Aorta (tissue), 5 donors: ENCODE results near the gene RBPMS2. TPM values are rescaled to one million over a fixed set of nuclear protein-coding genes. Genes with fewer than 3 reads are reported as not detected.

ENCODE experiments used
- ATAC-seq: fragments of 200-7000 bp; cut with Tn5 transposase; one replicate; pipeline ENCODE4 v1.9.1; 2022; ENCODE audit warnings: moderate library complexity; ENCODE audit not compliant: low FRiP score
- DNase-seq, 2 donors: peaks; one replicate each; pipeline ENCODE4 v3.0.0-alpha.2; 2020
- H3K27ac ChIP-seq, 2 donors: one replicate each; pipeline ENCODE4 v1.5.1; 2013; ENCODE audit warnings: low read length in 2 of 2, mild to moderate bottlenecking in 2 of 2, moderate library complexity in 2 of 2, control low read depth in 1 of 2, inconsistent platforms in 1 of 2, low read depth in 1 of 2
- H3K27me3 ChIP-seq, 2 donors: one replicate each; pipeline ENCODE4 v1.6.1; 2013; ENCODE audit warnings: control low read depth in 1 of 2, low read length in 1 of 2, mild to moderate bottlenecking in 1 of 2, moderate library complexity in 1 of 2; ENCODE audit not compliant: insufficient read depth in 2 of 2, control insufficient read depth in 1 of 2
- H3K36me3 ChIP-seq, 2 donors: one replicate each; pipeline ENCODE4 v1.6.1; 2013; ENCODE audit warnings: control low read depth in 1 of 2, low read length in 1 of 2, mild to moderate bottlenecking in 1 of 2; ENCODE audit not compliant: insufficient read depth in 2 of 2, control insufficient read depth in 1 of 2
- H3K4me1 ChIP-seq, 2 donors: one replicate each; pipeline ENCODE4 v1.6.1; 2013; ENCODE audit warnings: low read length in 2 of 2, control low read depth in 1 of 2, mild to moderate bottlenecking in 1 of 2, moderate library complexity in 1 of 2; ENCODE audit not compliant: insufficient read depth in 2 of 2, control insufficient read depth in 1 of 2
- H3K4me3 ChIP-seq, 2 donors: one replicate each; pipeline ENCODE4 v1.5.1; 2013; ENCODE audit warnings: low read length in 2 of 2, control low read depth in 1 of 2, mild to moderate bottlenecking in 1 of 2
- H3K9me3 ChIP-seq: one replicate; pipeline ENCODE4 v1.6.1; 2013; ENCODE audit warnings: mild to moderate bottlenecking, low read length; ENCODE audit not compliant: control insufficient read depth
- WGBS, 2 donors: extraction: QIAGEN DNeasy Blood & Tissue Kit; methylation state at CpG; one replicate each; pipeline ENCODE4 v1.1.7; 2013; 5-methylcytosine and 5-hydroxymethylcytosine counted together
- intact Hi-C, 2 donors: fragments of 100-400 bp; cut with DNase I; formaldehyde crosslinking; loops; one replicate each; pipeline versions ENCODE4 v1.14.2 to v1.15.0; 2022
- polyA plus RNA-seq, 2 donors: library from polyadenylated mRNA; stranded (reverse); fragments of 200-250 nt; gene quantifications; one replicate each; pipeline ENCODE4 v1.2.3, GENCODE V29; 2013
- total RNA-seq, 2 donors: library from RNA; stranded (reverse); fragmentation: NEBNext Ultra II Directional; extraction: Animal tissue kit (Norgen Biotek cat#: 25700); gene quantifications; one replicate each; pipeline ENCODE4 v1.2.1, GENCODE V29; 2021
- donor health status: healthy with polysubstance abuse.
- donor health status: Bipolar disorder and iron deficiency.
- donor health status: DM: no; HTN: no; CAD: no.
- donor health status: DM: no; HTN: no; CAD: no.
- donor health status: DM: yes; HTN: yes; CAD: no.

The RBPMS2 gene
- total and polyA plus RNA-seq, 4 donors: 0.51 to 9.9 (median 4.0) TPM

- WGBS, 2 donors: 91 to 95% methylated on average over 7 of the region's 7 CpGs
- Histone ChIP-seq H3K36me3 (no peaks in the 10 kb centered on the region), H3K27ac (no peak overlapping the region), H3K9me3 (no peaks in the 10 kb centered on the region), H3K27me3 (no peaks in the 10 kb centered on the region), H3K4me1 (no peaks in the 10 kb centered on the region), H3K4me3 (no peak overlapping the region)
- ATAC-seq (no peak), DNase-seq (no peak)
- intact Hi-C loops: no loop called here
These were observed 8.2 kb downstream of the RBPMS2 start for GRCh38 chr15:64767203-64767602.

GRCh38 chr15:64766058-64766457, 9.3 kb downstream of the RBPMS2 start:
- 95 to 96% methylated on average over 8 of the region's 8 CpGs for WGBS, 2 donors
- ATAC-seq: no peak
- DNase-seq: no peak
- Histone ChIP-seq H3K9me3 (no peaks in the 10 kb centered on the region), H3K4me3 (no peak overlapping the region), H3K27me3 (no peaks in the 10 kb centered on the region), H3K27ac (no peak overlapping the region), H3K4me1 (no peaks in the 10 kb centered on the region), H3K36me3 (no peaks in the 10 kb centered on the region)
- intact Hi-C loops: no loop called here

GRCh38 chr15:64763874-64764273, 11.5 kb downstream of the RBPMS2 start:
- ATAC-seq (no peak), DNase-seq (no peak)
- Histone ChIP-seq H3K27me3 (no peaks in the 10 kb centered on the region), H3K4me1 (no peaks in the 10 kb centered on the region), H3K27ac (no peak overlapping the region), H3K4me3 (no peak overlapping the region), H3K9me3 (no peaks in the 10 kb centered on the region), H3K36me3 (no peaks in the 10 kb centered on the region)
- intact Hi-C loops: no loop called here
- 88 to 96% methylated on average over 4 of the region's 4 CpGs for WGBS, 2 donors

- no peak for ATAC-seq
- Histone ChIP-seq H3K9me3 (no peaks in the 10 kb centered on the region), H3K4me1 (no peaks in the 10 kb centered on the region), H3K27me3 (no peaks in the 10 kb centered on the region), H3K36me3 (no peaks in the 10 kb centered on the region), H3K27ac (no peak overlapping the region), H3K4me3 (no peak overlapping the region)
- intact Hi-C loops: no loop called here
- DNase-seq: no peak
These were observed 11.9 kb downstream of the RBPMS2 start for GRCh38 chr15:64763462-64763861.

GRCh38 chr15:64763021-64763420, 12.4 kb downstream of the RBPMS2 start:
- H3K4me1 ChIP-seq: no peaks in the 10 kb centered on the region
- ATAC-seq (no peak), DNase-seq (no peak)
- intact Hi-C loops: no loop called here
- H3K36me3 ChIP-seq: no peaks in the 10 kb centered on the region
- H3K9me3 ChIP-seq: no peaks in the 10 kb centered on the region
- no peak overlapping the region for H3K4me3 ChIP-seq
- H3K27ac ChIP-seq: no peak overlapping the region
- 94 to 95% methylated on average over 8 of the region's 8 CpGs for whole genome bisulfite sequencing, 2 donors
- no peaks in the 10 kb centered on the region for H3K27me3 ChIP-seq

GRCh38 chr15:64762546-64762945, 12.8 kb downstream of the RBPMS2 start:
- H3K4me3 ChIP-seq: no peak overlapping the region
- H3K36me3 ChIP-seq: no peaks in the 10 kb centered on the region
- ATAC-seq: no peak
- H3K9me3 ChIP-seq: no peaks in the 10 kb centered on the region
- 93 to 95% methylated on average over 8 of the region's 8 CpGs for WGBS, 2 donors
- no peak overlapping the region for H3K27ac ChIP-seq
- intact Hi-C loops: no loop called here
- H3K4me1 ChIP-seq: no peaks in the 10 kb centered on the region
- no peak for DNase-seq
- no peaks in the 10 kb centered on the region for H3K27me3 ChIP-seq

- intact Hi-C loops: no loop called here
- Histone ChIP-seq H3K4me1 (no peaks in the 10 kb centered on the region), H3K4me3 (no peak overlapping the region), H3K9me3 (no peaks in the 10 kb centered on the region), H3K27me3 (no peaks in the 10 kb centered on the region), H3K27ac (no peak overlapping the region), H3K36me3 (no peaks in the 10 kb centered on the region)
- WGBS, 2 donors: 69 to 74% methylated on average over 11 of the region's 11 CpGs
- no peak for DNase-seq
- no peak for ATAC-seq
These were observed 14.2 kb downstream of the RBPMS2 start for GRCh38 chr15:64761156-64761555.

- no peak overlapping the region for H3K27ac ChIP-seq
- ATAC-seq: no peak
- intact Hi-C loops: no loop called here
- H3K4me1 ChIP-seq: no peaks in the 10 kb centered on the region
- H3K27me3 ChIP-seq: no peaks in the 10 kb centered on the region
- 88 to 91% methylated on average over 8 of the region's 8 CpGs for WGBS, 2 donors
- H3K4me3 ChIP-seq: no peak overlapping the region
- H3K9me3 ChIP-seq: no peaks in the 10 kb centered on the region
- no peak for DNase-seq
- H3K36me3 ChIP-seq: no peaks in the 10 kb centered on the region
These were observed 15.3 kb downstream of the RBPMS2 start for GRCh38 chr15:64760056-64760455.

- intact Hi-C loops: no loop called here
- Histone ChIP-seq H3K9me3 (no peaks in the 10 kb centered on the region), H3K27ac (no peak overlapping the region), H3K4me1 (no peaks in the 10 kb centered on the region), H3K36me3 (no peaks in the 10 kb centered on the region), H3K4me3 (no peak overlapping the region), H3K27me3 (no peaks in the 10 kb centered on the region)
- no peak for DNase-seq
- peak; percentile 29 for ATAC-seq
- 93 to 94% methylated on average over 10 of the region's 10 CpGs for WGBS, 2 donors
These were observed 19.9 kb downstream of the RBPMS2 start for GRCh38 chr15:64755427-64755940.
